ENCODE data around the gene ITPA. TPM values are rescaled to one million over a fixed set of nuclear protein-coding genes. Genes with fewer than 3 reads are reported as not detected.

Gene ITPA
- total and polyA plus RNA-seq, 2 of the 13 experiments (the other 11 are each of a cell fraction or from before 2014, with no cell fraction given): 60.1 to 103 TPM

- TF ChIP-seq MAZ (IDR thresholded peaks at IDR 0.05; ENCODE audit: borderline replicate concordance, low read depth, low read length) (no peak), MAZ (CRISPR knock-in tag; IDR thresholded peaks at IDR 0.05; ENCODE audit: low read depth) (no peak), NCOA1 (CRISPR knock-in tag; IDR thresholded peaks at IDR 0.05) (peak; percentile 22; the same call in 1 of the 2 replicates), ZNF350 (CRISPR knock-in tag; IDR thresholded peaks at IDR 0.05; ENCODE audit: borderline replicate concordance, low read depth) (peak; percentile 41; the same call in 1 of the 2 replicates), NFIC (IDR thresholded peaks at IDR 0.05; ENCODE audit: low read length) (no peak), TOPORS (CRISPR knock-in tag; IDR thresholded peaks at IDR 0.05) (no peak), HOXA3 (CRISPR knock-in tag; IDR thresholded peaks at IDR 0.05) (no peak; the same call in 1 of the 2 replicates), FIP1L1 (IDR thresholded peaks at IDR 0.05; ENCODE audit: borderline replicate concordance, insufficient read depth, low read depth, low read length) (no peak), ZNF776 (CRISPR knock-in tag; IDR thresholded peaks at IDR 0.05) (no peak), PHF5A (CRISPR knock-in tag; IDR thresholded peaks at IDR 0.05; ENCODE audit: low read depth, unreplicated experiment) (no peak), ZFP36L2 (CRISPR knock-in tag; IDR thresholded peaks at IDR 0.05) (no peak), ZNF121 (CRISPR knock-in tag; IDR thresholded peaks at IDR 0.05) (no peak), ARID5B (CRISPR knock-in tag; IDR thresholded peaks at IDR 0.05) (0 out of 2 replicates have a peak, but pooled peaks have one; percentile 8), STAT5B (CRISPR knock-in tag; IDR thresholded peaks at IDR 0.05) (no peak), NR0B2 (CRISPR knock-in tag; IDR thresholded peaks at IDR 0.05) (peak; percentile 24; the same call in 1 of the 2 replicates), ZNF367 (CRISPR knock-in tag; IDR thresholded peaks at IDR 0.05; ENCODE audit: borderline replicate concordance) (no peak), ZNF790 (CRISPR knock-in tag; IDR thresholded peaks at IDR 0.05; ENCODE audit: borderline replicate concordance) (no peak), KLF9 (CRISPR knock-in tag; IDR thresholded peaks at IDR 0.05; ENCODE audit: low read depth) (no peak), EP300 (IDR thresholded peaks at IDR 0.05; ENCODE audit: low read depth in 2 of 2, low read length in 2 of 2) (no peak), EP300 (CRISPR knock-in tag; IDR thresholded peaks at IDR 0.05; ENCODE audit: borderline replicate concordance) (no peak), HNRNPLL (IDR thresholded peaks at IDR 0.05; ENCODE audit: low read depth, low read length, poor library complexity, severe bottlenecking) (no peak), SSRP1 (CRISPR knock-in tag; IDR thresholded peaks at IDR 0.05) (no peak), FOXK2 (IDR thresholded peaks at IDR 0.05) (no peak), SP4 (CRISPR knock-in tag; IDR thresholded peaks at IDR 0.05) (no peak), ZNF788 (CRISPR knock-in tag; IDR thresholded peaks at IDR 0.05; ENCODE audit: borderline replicate concordance) (peak; percentile 39; the same call in 1 of the 2 replicates), ZNF30 (CRISPR knock-in tag; IDR thresholded peaks at IDR 0.05) (no peak)
These were observed 28.8 kb downstream of the ITPA start (continued) for GRCh38 chr20:3237958-3238615.

Measured in HepG2 (cell line).